Spleen (tissue), 11 donors: ENCODE results near the gene SCRN1. TPM values are rescaled to one million over a fixed set of nuclear protein-coding genes. Genes with fewer than 3 reads are reported as not detected.

ENCODE experiments used
- DNase-seq: peaks from one replicate; pipeline ENCODE4 v3.0.0-alpha.2; 2020
- H3K27ac ChIP-seq, 8 donors: fragments of 200-600 bp; sonication (generic) in 7 of 8; 1 replicate in 4 of 8; 2 replicates in 4 of 8; pipeline versions ENCODE4 v1.5.0 to v1.8.0; 2016 to 2021; ENCODE audit warnings: inconsistent platforms in 4 of 8, mild to moderate bottlenecking in 4 of 8, moderate library complexity in 1 of 8
- H3K27me3 ChIP-seq, 7 donors: fragments of 200-600 bp; sonication (generic) in 6 of 7; replicated peaks in 1 of 7; 1 replicate in 4 of 7; 2 replicates in 3 of 7; pipeline versions ENCODE4 v1.5.0 to v1.8.0; 2016 to 2021; ENCODE audit warnings: inconsistent platforms in 3 of 7, mild to moderate bottlenecking in 1 of 7
- H3K36me3 ChIP-seq, 6 donors: fragments of 200-600 bp; sonication (generic) in 5 of 6; 1 replicate in 4 of 6; 2 replicates in 2 of 6; pipeline versions ENCODE4 v1.5.0 to v1.8.0; 2016 to 2021; ENCODE audit warnings: inconsistent platforms in 2 of 6
- H3K4me1 ChIP-seq, 6 donors: fragments of 200-600 bp; sonication (generic) in 5 of 6; 1 replicate in 3 of 6; 2 replicates in 3 of 6; pipeline versions ENCODE4 v1.5.0 to v1.8.0; 2016 to 2021; ENCODE audit warnings: inconsistent platforms in 3 of 6
- H3K4me3 ChIP-seq, 8 donors: fragments of 200-600 bp; sonication (generic) in 7 of 8; 1 replicate in 4 of 8; 2 replicates in 4 of 8; pipeline versions ENCODE4 v1.5.0 to v1.8.0; 2016 to 2021; ENCODE audit warnings: inconsistent platforms in 4 of 8, mild to moderate bottlenecking in 4 of 8, moderate library complexity in 2 of 8
- H3K9me3 ChIP-seq, 8 donors: fragments of 200-600 bp; sonication (generic) in 7 of 8; 1 replicate in 4 of 8; 2 replicates in 4 of 8; pipeline versions ENCODE4 v1.5.0 to v1.8.0; 2016 to 2021; ENCODE audit warnings: inconsistent platforms in 4 of 8
- CTCF ChIP-seq, 11 experiments: fragments of 200-600 bp in 7 of 11; fragments of 450-650 bp in 4 of 11; sonication (generic) in 4 of 11; IDR thresholded peaks in 8 of 11; conservative IDR thresholded peaks in 3 of 11; 1 replicate in 7 of 11; 2 replicates in 4 of 11; pipeline versions ENCODE4 v1.4.0 to v1.8.0; 2016 to 2021; ENCODE audit warnings: antibody characterized with exemption in 11 of 11, inconsistent platforms in 4 of 11, mild to moderate bottlenecking in 1 of 11
- POLR2A ChIP-seq, 3 donors: fragments of 450-650 bp; IDR thresholded peaks; one replicate each; pipeline ENCODE4 v1.5.1; 2017; ENCODE audit warnings: antibody characterized with exemption in 3 of 3, mild to moderate bottlenecking in 1 of 3
- POLR2AphosphoS5 ChIP-seq, 3 donors: sonication (generic); formaldehyde crosslinking; IDR thresholded peaks; one replicate each; pipeline ENCODE4 v1.5.1; 2017; ENCODE audit warnings: antibody characterized with exemption in 3 of 3
- WGBS, 5 donors: extraction: QIAGEN DNeasy Blood & Tissue Kit in 3 of 5; methylation state at CpG; one replicate each; pipeline versions ENCODE4 v1.1.5 to v1.1.7; 2013 to 2018; 5-methylcytosine and 5-hydroxymethylcytosine counted together
- intact Hi-C: fragments of 100-400 bp; cut with DNase I; formaldehyde crosslinking; loops from one replicate; pipeline ENCODE4 v1.15.0; 2023; ENCODE audit warnings: low total_unique reads
- polyA plus RNA-seq, 3 donors: library from polyadenylated mRNA; stranded (reverse); fragments of 200-250 nt; gene quantifications; one replicate each; pipeline ENCODE4 v1.2.1, GENCODE V29; 2013
- total RNA-seq, 7 donors: library from RNA; depleted of rRNA in 3 of 7; stranded (reverse); fragments of >200 nt in 3 of 7; fragmentation: NEBNext Ultra II Directional in 4 of 7; extraction: Animal tissue kit (Norgen Biotek cat#: 25700) in 4 of 7; gene quantifications; one replicate each; pipeline versions ENCODE4 v1.1.0 to v1.2.1, GENCODE V29; 2016 to 2021
- donor health status: healthy with polysubstance abuse.
- donor health status: DM: no; HTN: no; CAD: no; lungs with moderate emphysema.
- donor health status: DM: no; HTN: no; CAD: no.
- donor health status: Bipolar disorder and iron deficiency.
- donor health status: healthy.
- donor health status: DM: no; HTN: no; CAD: no.
- donor health status: DM: yes; HTN: yes; CAD: no.

Gene SCRN1
- total and polyA plus RNA-seq, 10 donors = 5.4 to 27.8 (median 16.4) TPM

DNA sequence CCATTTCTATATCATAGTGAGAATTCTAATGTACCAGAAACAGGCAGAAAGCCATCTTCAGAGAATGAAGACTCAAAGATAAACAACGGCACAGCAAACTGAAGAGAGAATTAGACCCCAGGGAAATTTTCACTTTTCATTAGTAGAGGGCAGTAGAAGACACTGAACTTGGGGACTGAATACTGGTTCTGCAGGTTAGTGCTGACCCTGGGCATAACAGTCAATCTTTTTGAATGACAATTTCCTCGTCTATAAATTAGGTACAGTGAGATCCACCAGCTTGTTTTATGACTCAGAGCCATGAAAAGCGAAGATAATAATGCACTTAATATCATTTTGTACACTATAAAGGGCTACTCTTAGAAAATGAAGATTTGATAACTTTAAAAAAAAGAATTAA lies 23.2 kb upstream of the SCRN1 start:
- Histone ChIP-seq H3K27me3 (no peaks in the 10 kb centered on the region), H3K4me3 (no peak overlapping the region), H3K36me3 (peaks cover 0 to 47% (median 13%) of the 10 kb centered on the region in 6 donors), H3K27ac (no peak overlapping the region), H3K4me1 (no peaks in the 10 kb centered on the region), H3K9me3 (no peaks in the 10 kb centered on the region)
- no peak for TF ChIP-seq POLR2AphosphoS5 (IDR thresholded peaks at IDR 0.05)
- TF ChIP-seq CTCF (IDR thresholded peaks at IDR 0.05 in 8 of 11, conservative IDR thresholded peaks at IDR 0.05 in 3 of 11) = no peak
- TF ChIP-seq POLR2A (IDR thresholded peaks at IDR 0.05) = no peak
- WGBS, 5 donors = 94 to 98% (median 97%) methylated on average over 3 of the region's 3 CpGs
- no peak for DNase-seq
- intact Hi-C loops = no loop called here

- Histone ChIP-seq H3K9me3 (no peaks in the 10 kb centered on the region), H3K27me3 (no peaks in the 10 kb centered on the region), H3K36me3 (peaks cover 0 to 27% (median 10%) of the 10 kb centered on the region in 6 donors), H3K4me1 (no peaks in the 10 kb centered on the region), H3K4me3 (no peak overlapping the region), H3K27ac (no peak overlapping the region)
- TF ChIP-seq POLR2A (IDR thresholded peaks at IDR 0.05) (no peak), CTCF (IDR thresholded peaks at IDR 0.05 in 8 of 11, conservative IDR thresholded peaks at IDR 0.05 in 3 of 11) (no peak), POLR2AphosphoS5 (IDR thresholded peaks at IDR 0.05) (no peak)
- DNase-seq = no peak
- intact Hi-C loops = no loop called here
- WGBS, 5 donors = 91 to 97% (median 93%) methylated on average over 6 of the region's 6 CpGs
Measured at GRCh38 chr7:30010021-30010420, 20.4 kb upstream of the SCRN1 start.

DNA sequence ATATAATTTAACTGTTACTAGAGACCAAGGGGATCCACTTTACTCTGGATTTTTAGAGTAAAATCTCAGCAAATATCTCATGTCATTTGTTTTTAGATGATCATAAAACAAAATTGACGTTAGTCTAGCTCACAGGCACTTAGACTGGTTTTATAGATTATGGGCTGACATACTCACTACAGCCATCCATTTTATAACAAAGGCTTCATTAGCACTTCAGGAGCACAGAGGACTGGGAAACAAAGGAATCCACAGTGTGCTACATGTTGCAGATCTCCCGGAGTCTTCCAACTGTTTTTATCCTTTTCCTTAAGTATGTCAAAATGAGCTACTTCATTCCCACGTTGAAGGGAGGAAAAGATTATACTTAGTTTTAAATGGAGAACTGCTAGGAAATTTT lies 15.9 kb upstream of the SCRN1 start:
- H3K27me3 ChIP-seq = no peaks in the 10 kb centered on the region
- TF ChIP-seq CTCF (IDR thresholded peaks at IDR 0.05 in 8 of 11, conservative IDR thresholded peaks at IDR 0.05 in 3 of 11) (no peak), POLR2AphosphoS5 (IDR thresholded peaks at IDR 0.05) (no peak), POLR2A (IDR thresholded peaks at IDR 0.05) (no peak)
- no peaks in the 10 kb centered on the region for H3K4me1 ChIP-seq
- intact Hi-C loops = no loop called here
- no peak overlapping the region for H3K4me3 ChIP-seq
- no peak overlapping the region for H3K27ac ChIP-seq
- 66 to 82% (median 79%) methylated on average over 3 of the region's 3 CpGs for WGBS, 5 donors
- no peaks in the 10 kb centered on the region for H3K9me3 ChIP-seq
- DNase-seq = no peak
- H3K36me3 ChIP-seq = no peaks in the 10 kb centered on the region

- no peaks in the 10 kb centered on the region for H3K4me1 ChIP-seq
- intact Hi-C loops = no loop called here
- TF ChIP-seq CTCF (IDR thresholded peaks at IDR 0.05 in 8 of 11, conservative IDR thresholded peaks at IDR 0.05 in 3 of 11) (no peak), POLR2A (IDR thresholded peaks at IDR 0.05) (no peak), POLR2AphosphoS5 (IDR thresholded peaks at IDR 0.05) (no peak)
- H3K4me3 ChIP-seq = no peak overlapping the region
- H3K27ac ChIP-seq = no peak overlapping the region
- H3K9me3 ChIP-seq = no peaks in the 10 kb centered on the region
- H3K36me3 ChIP-seq = no peaks in the 10 kb centered on the region
- WGBS, 5 donors = 84 to 93% (median 91%) methylated on average over 6 of the region's 6 CpGs
- DNase-seq = no peak
- H3K27me3 ChIP-seq = no peaks in the 10 kb centered on the region
Measured at GRCh38 chr7:30003098-30003497, 13.5 kb upstream of the SCRN1 start.
